NCI-H1092 (cell line): ENCODE data around the gene SLC1A5.

Experiments
- DNase-seq: peaks from one replicate; lab custom pipeline; 2025; lab: John Stamatoyannopoulos, UW

The SLC1A5 gene

DNA sequence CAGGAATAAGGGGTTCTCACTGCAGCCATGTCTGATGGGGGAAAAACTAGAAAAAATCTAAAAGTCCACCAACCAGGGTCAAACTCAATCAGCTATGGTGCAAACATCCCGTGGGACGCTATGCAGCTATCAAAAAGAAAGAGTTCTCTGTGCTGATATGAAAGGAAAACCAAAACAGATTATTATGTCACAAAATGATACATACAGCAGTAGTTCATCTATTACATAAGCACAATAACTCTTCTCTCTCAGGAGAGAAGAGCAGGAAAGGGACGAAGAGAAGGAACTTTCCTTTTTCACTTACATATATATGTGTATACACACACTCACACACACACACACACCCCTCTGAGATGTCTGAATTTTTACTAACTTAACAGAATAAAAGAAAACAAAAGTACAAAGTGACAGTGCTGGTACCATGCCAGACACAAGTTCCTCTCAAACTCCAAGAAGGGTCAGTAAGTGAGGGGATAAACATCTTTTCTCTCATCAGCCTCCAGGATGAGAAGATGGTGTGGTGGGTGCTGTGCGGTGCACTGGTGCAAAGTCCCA, 45.4 kb downstream of the SLC1A5 start:
- DNase-seq = no peak

DNA sequence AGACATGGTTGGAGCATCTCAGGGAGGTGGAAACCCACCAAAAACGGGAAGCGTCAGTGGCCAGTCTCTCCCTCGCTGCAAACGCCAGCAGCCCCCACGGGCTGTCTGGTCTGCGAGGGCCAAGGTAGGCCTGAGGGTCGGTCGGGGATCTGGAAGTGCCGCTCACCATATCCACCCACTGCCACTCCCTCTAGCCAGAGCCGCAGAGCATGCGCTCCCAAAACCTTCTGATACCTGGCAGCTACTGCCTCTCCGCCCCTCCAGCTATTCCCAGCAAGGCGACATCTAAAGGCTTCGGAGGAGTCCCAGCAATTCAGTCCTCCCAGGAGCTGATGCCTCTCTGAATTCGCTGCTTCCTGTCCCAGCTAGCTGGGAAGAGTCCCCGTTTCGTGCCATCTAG, 46.9 kb downstream of the SLC1A5 start:
- no peak for DNase-seq

DNA sequence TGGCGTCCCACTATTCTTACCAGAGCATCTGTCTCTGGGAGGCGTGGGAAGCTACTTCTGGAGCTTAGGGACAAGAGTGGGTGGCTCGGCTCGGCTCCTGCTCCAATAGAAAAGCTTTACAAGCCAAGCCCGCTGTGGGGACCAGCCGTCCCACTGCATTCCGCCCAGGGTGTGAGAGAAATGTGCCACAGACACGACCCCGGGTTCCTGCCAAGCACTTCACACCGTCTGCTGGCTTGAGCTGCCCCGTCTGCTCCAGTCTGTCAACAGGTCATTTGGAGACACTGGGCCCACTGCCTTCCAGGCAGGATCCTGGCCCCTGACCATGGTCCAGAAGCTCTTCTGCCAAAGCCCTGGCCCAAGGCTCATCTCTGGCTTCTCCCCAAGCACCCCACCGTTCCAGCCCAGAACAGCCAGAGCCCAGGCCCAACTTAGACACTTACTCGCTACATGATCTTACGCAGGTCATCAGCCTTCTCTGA, 49.1 kb downstream of the SLC1A5 start:
- no peak for DNase-seq

DNA sequence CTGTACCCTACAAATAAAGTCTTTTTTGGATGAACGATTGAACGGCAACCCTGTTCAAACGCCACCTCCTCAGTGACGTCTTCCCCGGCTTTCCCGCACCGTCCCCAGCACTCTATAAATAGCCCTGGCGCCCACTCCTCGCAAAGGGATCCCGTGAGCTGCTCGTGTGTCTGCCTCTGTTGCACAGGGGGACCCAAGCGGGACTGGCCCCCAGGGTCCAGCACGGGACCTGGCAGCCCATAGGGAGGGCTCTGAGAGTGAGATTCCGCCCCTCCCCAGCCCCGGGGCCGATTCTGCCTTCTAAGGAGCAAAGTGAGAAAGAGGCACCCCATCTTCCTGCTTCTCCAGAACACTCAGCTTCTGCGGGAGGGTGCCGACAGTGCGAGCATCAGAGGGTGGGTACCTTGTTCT, 50.6 kb downstream of the SLC1A5 start:
- DNase-seq = no peak

DNA sequence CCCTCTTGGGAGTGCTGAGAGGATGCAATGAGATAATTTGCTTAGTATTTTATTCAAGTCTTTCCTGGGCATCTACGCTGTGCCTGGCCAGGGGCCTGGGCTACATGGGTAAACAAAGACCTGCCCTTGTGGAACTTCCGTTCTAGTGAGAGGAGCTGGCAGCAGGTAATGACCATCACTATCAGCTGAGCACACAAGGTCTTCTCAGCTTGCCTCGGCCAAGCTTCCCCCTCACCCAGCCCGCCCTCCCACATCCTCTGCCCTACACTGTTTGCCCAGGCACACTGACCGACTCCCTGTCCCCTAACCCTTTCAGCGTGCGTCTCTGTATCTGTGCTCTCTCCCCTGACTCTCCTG, 51.1 kb downstream of the SLC1A5 start:
- DNase-seq = no peak

DNA sequence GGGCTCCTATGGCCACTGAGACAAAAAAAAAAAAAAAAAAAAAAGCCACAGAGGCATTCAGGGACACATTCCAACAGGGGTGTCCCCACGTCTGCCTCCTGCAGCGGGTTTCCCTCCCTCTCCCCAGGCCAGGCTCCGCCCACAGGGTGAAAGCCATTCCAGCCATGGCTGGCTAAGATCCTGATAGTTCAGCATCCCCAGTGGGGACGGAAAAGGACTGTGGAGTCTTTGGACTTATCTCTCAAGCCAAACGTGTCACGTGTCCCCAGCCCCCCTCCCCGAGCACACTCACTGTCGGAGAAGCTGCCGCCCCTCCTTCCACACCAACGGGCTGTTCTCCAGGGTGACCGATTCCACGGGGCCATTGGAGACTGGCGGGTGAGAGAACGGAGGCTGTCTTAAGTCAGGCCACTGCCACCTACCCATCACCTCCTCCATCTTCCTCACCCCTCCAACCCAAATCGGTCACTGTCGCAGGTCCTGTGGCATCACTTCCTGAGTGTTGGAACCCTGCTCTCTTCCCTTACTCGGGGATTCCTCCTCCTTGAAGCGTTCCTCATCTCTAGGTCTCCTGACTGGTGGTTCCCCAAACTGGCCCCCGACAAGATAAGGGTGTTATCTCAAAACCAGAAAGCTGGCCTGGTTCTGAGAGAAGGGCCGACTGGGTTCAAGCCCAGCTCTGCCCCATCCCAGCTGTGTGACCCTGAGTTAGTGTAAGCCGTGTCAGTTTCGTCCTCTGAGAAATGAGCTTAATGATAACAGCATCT, 51.7 kb downstream of the SLC1A5 start:
- no peak for DNase-seq

DNA sequence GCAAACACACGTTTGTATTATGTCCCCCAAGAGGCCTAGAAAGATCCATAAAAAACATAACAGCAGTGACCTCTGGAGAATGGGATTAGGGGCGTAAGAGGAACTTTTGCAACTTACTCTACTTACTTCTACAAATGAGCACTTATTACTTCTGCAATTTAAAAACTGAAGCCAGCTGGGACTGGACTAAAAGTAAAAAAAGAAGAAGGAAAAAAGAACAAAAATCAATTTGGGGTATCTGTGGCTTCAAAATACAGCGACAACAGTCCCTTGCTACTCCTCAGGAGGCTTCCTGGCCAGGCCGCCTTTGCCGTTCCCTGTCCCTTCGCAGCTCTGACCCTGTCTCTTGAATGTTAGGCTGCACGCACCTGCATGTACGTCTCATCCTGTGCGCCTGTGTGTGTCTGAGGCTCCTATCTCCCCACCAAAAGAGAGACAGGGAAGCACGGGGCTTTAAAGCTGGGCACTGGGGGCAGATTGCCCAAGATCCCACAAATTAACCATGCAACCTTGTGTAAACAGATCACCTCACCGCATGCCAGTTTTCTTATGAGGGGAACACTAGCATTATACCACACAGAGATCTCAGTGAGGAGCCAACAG, 54.6 kb downstream of the SLC1A5 start:
- no peak for DNase-seq

DNA sequence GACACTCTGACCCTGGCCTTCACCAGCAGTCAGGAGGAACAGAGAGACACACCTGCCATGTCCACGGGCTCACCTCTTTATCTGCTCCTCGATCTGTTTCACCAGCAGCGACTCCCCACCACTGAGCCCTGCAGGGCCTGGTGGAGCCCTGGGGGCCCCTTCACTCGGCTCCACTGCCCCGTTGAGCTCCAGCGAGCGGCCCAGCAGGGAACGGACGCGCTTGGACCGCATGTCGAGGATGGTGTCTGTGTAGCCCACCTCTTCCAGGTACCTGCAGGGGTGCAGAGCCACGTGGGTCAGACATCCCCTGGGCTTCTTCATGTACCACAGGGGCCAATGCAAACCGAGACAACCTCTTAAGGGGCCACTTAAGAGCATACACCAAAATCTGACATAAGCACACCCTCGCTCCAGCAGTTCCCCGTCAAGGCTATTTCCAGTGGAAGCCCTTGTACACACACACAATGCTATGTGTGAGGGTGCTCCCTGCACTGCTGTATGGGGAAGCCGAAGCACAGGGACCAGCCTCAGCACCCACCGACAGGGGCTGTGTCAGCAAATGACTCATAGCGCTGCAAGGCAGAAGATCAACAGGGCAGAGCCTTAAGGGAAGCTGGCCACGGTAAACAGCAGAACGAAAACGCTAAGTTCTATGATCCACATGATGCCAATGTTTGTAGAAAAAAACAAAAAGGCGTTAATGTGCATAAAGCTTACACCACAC, 55.3 kb downstream of the SLC1A5 start:
- no peak for DNase-seq

DNA sequence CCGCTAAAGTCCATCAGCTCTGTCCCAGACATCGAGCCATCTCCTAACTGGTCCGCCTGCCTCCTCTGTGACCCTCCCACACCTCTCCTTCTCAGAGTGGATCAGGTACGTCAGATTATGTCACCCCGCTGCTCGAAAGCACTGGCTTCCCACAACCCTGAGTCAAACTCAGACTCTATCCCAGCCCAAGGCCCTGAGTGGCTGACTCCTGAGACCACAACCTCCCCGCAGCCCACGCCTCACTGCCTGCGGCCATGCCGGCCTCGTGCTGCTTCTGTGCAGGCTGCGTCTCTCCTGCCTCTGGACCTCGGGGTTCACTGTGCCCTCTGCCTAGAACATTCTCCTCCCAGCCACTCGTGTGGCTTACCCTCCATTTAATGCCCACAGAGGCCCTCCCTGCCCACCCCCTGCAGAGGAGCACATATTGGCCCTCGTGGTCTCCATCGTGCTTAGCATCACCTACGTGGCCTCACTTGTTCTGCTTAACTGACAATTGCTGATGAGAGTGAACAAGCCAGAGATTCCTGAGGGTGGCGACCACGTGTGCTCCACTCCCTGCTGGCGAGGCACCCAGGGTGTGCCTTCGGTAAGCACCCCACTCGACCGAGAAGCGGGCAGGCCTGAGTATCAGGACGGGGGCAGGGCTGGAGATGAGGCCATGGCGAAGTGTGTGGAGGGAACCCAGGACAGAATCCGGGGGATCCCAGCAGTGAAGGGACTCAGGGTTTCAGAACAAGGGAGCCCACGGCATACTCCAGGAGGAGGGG, 56.0 kb downstream of the SLC1A5 start:
- DNase-seq = no peak

DNA sequence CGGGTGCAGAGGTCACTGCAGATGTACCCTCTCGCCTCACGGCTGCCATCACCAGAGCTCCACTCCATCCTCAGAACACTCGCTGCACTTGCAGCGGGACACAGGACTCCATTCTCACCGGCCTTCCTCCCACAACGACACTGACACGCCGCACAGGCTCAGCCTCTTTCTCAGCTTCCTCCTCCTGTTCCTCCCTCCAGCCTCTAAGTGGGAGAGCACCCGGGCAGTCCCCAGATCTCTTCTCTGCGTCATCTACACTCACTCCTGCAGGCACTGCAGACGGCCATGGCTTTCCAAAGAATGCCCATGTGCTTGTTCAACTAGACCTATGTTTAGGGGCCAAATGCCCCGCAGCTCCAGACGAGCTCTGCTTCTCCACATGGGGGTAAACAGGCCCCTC, 56.8 kb downstream of the SLC1A5 start:
- no peak for DNase-seq

DNA sequence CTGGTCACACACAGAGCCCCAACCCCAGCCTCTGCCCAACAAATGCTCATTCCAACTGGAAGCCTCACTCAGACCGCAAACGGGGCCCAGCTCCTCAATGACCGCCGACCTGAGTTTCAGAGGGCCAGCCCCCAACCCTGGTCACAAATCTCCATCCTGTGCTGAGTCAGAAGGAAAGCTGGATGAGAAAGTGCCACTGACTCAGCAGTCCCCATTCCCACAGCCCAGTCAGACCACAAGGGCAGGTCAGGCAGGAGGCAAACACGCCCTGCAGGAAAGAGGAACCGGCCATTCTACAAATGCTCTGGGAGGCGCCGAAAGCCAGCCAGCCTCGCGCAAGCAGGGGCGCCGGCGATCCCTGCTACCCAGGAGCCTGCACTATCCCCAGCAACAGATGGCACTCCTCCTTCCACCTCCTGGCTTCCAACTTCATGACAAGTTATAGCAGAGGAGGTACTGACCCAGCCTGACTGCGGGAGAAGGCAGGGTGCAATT, 57.3 kb downstream of the SLC1A5 start:
- DNase-seq = no peak

DNA sequence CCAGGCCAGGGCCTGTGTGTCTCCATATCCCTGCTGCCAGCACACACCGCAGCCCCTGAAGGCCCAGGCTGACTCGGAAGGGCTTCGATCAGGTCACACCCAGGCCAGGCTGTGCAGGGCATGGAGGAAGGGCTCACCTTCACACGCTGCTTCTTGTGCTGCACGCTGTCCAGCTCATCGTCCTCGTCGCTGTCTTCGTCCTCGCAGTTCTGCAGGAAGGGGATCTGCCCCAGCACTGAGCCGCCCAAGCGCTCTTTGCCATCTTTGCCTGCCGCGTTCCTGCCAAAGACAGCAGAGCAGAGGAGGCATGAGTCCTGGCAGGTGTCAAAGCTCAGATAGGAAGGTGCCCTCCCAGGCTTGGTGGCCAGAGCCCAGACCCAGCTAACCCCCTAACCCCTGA, 57.8 kb downstream of the SLC1A5 start:
- no peak for DNase-seq

DNA sequence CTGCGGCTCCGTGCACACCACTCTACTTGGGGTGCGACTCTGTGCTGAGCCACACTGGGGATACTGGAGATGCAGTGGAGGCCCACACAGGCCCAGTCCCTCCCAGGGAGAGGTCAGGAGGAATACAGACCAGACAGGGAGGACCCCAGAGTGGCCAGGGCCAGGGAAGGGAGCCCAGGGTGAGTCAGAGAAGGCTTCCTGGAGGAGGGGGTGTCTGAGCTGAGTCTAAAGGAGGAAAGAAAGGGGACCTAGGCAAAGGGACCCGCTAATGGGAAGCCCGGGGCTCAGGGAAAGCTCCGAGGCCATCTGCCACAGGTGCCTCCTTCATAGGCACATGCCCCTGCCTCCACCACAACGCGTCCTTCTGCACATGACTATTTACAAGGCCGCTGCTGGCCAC, 58.2 kb downstream of the SLC1A5 start:
- DNase-seq = no peak

DNA sequence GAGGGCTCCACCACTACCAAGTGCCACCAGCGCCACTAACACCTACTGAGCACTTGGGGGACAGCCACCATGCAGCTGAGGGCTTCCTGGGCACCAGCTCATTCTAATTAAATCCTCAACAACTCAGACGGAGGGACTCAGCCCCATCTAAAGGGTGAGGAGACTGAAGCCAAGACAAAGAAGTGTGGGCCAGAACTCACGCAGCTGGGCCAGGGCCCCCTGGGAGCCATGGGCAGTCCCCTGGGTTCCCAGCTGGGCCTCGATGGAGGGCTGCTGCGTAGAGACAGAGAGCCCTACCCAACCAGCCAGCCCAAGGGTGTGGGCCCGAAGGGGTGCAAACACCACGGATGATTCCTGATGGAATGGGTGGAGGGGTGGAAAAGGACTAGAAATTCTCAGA, 58.7 kb downstream of the SLC1A5 start:
- DNase-seq = no peak

DNA sequence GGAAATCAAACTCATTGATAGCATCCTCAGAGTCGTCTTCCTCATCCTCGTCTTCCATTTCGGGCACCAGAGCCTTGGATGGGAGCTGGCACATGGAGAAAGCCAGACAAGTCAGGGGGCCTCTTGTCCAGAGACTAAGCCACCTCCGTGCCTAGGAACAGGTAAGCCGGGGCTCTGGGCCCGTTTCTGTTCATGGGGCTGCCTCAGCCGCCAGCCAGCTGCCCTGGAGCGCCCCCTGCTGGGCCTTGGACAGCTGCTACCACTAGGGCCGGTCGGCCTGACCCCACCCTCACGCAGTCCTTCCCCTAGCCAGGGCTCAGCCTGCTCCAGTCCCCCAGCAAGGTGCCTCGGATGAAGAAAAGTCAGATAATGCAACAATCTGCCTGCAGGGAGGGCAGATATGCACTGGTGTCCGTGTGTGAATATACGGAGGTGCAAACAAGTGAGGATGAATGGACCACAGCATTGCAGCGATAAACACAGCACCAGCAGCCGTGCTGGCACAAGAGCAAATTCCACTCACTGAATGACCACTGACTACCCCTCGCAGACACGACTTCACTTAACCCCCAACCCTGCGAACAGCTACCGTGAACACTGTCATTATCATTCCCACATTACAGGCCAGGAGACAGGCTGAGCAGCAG, 59.6 kb downstream of the SLC1A5 start:
- DNase-seq = no peak

DNA sequence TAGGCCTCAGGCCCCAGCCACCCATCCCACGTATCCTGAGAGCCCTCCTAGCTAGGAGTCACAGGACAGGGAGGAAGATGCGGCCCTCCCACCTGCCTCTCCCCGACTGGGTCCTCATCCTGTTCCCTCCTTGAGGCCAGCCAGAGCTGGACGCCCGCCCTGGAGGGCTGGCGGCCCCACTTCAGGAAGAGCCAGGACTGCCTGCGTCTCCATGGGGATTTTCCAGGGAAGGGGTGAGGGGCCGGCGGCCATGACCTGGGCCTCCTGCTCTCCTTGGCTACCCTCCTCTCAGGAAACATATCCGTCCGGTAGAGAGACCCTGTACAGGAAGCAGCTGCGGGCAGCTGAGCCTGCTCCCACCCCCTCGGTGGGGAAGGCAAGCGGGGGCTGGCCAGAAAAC, 60.2 kb downstream of the SLC1A5 start:
- DNase-seq = no peak

DNA sequence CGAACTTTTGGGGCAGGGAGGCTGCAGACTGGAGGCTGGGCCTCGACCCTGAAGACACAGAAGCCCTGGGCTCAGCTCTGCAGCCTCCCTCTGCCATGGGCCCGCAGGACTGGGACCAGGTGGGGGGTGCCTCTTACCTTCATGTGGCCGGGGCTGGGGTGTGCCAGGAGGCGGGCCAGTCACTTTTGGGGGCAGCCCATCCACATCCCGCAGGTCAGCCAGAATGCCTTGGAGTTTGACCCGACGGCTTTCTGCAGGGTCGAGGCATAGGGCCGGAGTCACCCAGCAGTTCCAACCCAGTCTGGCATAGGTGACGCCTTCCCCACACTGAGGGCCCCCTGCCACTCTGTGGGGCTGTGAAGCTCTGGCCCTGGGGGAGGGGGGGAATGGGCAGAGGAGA, 60.6 kb downstream of the SLC1A5 start:
- no peak for DNase-seq

DNA sequence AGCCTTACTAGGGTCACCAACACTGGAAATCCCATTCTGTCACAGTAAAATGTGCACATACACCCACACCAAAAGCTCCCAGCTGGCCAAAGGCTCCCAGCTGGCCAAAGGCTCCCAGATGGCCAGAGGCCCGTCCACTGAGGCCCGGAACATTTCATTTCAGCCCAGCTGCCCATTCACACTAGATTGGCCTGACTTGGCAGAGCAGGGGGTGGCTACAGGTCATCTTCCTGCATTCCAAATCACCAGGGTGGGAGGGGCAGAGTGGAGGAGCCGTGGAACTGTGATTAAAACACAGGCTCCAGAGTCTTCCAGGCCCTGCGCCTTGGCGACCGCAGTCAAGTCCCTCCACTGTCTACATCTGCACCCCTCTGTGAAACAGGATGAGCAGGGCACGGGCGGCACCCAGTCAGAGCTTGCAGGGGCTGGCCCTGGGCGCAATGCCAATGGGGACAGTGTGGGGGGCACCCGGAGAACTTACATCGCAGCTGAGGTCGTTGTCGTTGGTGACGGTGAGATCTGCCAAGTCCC, 61.4 kb downstream of the SLC1A5 start:
- no peak for DNase-seq

DNA sequence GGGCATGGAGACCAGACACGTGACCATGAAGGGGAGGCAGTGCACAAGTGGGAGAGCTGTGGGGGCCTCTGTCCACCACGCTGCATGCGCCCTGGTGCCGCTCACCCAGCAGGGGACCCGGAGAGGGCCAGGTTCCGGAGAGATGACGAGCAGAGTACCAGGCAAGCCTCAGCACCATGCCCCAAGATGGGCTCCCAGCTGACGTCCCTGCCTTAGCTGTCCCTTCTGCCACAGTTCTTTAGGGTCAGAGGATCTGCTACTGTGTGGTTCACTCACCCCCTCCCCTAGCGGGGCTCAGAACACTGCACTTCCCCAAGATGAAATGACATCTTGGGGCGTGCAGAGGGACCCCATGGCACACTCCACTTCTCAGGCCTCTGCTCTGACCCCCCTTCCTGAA, 61.8 kb downstream of the SLC1A5 start:
- no peak for DNase-seq

DNA sequence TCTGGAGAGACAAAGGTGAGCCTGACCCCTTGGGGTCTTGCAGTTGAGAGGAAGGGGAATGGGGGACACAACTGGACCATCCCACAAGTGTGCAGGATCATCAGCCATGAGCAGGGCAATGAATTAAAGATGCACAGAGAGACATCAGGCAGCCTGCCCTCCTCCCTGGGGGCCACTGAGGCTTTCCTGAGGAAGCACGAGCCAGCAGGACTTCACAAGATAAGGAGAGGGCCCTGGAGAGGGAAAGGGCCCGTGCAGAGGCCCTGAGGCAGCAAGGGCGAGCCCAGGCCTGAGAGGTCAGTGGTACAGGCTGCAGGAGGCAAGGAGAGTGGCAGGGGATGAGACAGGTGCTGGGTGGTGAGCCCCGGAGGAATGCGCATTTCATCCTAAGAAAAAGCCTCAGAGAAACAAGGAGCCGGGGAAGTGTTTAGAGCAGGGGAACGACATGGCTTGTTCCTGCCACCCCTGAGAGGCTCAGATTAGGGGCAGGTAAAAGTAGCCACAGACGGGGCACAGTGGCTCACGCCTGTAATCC, 62.5 kb downstream of the SLC1A5 start:
- no peak for DNase-seq
